Globus pallidus (tissue), 1 donor: Measurements from ENCODE around the gene LRRC32.

Source experiments
- DNase-seq: peaks from one replicate; pipeline ENCODE4 v3.0.0-alpha.2; 2015; ENCODE audit warnings: low spot score

The LRRC32 gene

DNA sequence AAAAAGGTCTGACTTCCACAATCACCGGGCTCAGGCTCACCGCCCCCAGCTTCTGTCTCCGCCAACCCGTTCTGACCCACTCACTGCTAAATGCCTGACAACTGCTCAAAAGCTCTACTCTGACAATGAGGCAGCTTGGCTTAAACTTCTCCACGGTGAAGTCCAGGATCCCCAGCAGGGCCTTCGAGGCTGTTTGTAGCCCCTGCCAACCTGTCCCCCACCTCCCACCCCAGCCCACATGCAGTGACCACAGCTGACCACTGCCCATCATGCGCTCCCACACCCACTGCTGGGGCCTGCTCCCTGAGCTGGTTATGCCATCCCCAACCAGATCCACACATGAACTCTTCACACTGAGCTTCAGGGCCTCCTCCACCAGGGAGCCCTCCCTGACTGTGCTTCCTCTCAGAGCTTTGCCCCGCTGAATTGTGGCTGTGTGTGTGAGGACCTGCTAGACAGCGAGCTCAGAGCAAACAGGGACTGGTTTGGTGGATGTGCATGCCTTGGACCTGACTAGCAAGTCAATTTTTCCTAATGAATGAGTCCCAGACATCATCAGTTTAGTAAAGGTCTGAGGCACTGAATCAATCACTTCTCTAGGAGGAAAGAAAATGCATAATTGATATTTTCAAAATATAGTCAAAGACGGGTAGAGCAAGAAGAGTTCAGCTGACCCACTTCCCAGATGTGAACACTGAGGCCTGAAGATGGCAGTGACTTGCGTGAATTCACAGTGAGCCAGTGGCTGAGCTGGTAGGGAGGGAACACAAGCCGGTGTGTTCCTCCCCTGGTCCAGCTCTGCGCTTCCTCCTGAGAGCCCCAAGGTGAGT is 7.7 kb downstream of the LRRC32 start:
- DNase-seq = no peak

GRCh38 chr11:76661834-76662434 is 8.6 kb downstream of the LRRC32 start:
- DNase-seq = no peak

- no peak for DNase-seq
Observed at GRCh38 chr11:76661306-76661751, 9.2 kb downstream of the LRRC32 start.

GRCh38 chr11:76660533-76661305 is 9.8 kb downstream of the LRRC32 start:
- no peak for DNase-seq

DNA sequence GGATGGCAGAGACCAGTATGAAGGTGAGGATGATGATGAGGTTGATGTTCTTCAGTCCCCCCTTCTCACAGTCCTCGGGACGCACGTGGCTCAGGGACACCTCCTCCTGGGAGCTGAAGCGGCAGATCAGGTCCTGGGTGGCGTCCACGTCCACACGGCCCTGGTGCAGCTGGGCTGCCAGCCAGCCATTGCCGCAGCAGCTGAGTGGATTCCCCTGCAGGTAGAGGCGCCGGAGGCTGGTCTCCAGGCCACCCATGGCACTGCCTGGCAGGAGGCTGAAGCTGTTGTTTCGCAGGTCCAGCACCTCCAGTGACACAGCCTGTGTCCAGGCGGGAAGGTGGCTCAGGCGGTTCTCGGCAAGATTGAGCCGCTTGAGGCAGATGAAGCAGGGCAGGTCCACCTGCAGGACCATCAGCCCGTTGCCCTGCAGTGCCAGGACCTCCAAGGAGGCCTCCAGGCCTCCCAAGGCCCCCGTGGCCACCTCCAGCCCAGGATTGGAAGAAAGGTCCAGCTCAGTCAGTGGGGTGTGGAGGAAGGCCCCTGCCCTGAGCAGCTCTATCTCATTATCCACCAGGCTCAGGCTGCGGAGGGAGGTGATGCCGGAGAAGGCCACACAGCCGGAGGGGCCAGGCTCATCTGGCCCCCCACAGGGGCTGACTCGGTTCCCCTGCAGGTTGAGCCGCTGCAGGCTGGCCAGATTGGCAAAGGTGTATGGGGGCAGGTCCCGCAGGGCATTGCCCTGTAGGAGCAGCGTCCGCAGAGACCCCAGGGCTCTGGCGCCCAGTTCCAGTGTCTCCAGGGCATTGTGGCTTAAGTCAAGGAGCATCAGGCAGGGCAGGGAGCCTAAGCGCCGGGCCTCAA is 10.6 kb downstream of the LRRC32 start:
- no peak for DNase-seq

GRCh38 chr11:76658651-76659650 is 11.6 kb downstream of the LRRC32 start:
- DNase-seq = no peak

DNA sequence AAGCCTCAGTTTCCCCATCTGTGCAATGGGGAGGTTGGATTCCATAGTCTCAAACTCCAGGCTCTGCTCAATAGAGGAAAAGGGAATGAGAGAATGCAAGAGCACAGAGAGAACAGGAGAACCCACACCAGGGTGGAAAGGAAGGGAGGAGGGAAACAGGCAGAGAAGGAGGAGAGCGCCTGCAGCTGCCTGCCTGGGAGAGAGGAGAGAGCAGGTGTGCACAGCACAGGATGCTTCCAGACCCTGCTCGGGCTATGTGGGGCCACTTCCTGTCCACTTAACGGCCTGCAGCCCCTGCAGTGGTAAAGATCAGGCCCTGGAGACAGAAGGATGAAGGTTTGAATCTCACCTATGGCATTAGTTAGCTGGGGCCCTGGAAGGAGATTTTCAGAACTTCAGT is 12.3 kb downstream of the LRRC32 start:
- no peak for DNase-seq

DNA sequence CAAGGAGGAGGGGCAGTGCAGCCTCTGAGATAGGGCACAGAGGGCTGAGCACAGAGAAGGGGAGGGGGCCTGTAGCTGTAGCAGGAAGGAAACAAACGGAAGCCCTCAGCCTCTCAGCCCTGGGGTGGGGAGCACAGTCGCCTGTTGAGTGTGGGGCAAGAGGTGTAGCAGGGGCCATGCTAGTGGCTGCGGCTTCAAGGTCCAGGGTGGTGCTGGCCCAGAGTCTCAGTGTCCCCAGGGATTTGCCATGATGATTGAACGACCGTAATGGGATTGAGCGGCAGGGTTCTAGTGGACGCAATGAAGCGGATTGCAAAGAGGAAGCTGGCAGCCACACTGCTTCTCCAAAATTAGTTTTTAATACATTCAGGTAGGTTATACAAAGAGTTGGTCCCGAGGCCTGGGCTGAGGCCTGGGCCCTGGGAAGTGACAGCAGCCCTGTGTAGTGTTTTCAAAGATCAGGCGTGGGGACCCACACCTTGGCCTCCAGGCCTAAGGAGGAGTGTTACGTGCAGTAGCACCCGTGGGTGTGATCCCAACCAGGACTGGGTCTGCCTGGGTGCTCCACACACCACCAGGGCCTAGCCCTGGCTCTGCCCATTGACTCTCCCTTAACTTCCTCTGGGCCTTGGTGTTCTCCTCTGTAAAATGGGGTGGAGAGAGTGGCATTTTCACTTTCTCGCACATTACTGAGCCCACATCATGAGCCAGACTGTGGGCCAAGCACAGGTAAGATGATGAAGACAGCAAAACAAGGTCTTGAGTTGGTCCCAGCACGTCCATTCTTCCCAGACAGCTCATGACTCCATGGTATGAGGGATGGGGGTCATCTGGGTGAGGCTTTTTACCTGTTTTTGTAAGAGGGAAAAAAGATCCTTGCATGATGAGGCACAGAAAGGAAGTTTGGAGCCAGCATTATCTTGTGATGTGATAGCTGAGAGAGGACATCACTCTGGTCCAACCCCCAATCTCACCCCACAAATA is 13.1 kb downstream of the LRRC32 start:
- no peak for DNase-seq

GRCh38 chr11:76656571-76657081 is 13.9 kb downstream of the LRRC32 start:
- no peak for DNase-seq

DNA sequence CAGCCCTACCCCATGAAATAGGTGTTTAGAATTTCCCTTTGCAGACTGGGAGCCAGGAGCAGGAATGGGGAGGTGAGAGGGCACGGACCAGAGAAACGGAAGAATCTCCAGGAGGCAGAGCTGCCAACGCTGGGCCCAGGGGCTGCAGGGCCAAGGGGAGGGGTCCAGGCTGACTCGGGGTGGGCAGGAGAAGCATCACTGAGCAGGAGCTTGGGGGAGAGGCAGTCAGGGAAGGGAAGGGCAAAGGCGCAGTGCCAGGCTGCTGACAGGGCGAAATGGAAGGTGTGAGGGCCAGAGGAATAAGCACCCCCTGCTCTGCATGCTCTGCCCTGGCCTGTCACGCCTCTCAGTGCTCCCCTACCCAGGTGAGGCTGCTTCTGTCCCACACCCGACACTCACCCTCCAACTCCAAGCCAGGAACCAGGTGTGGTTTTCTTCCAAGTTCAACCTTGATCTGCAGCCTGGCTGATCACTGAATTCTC is 14.5 kb downstream of the LRRC32 start:
- no peak for DNase-seq

DNA sequence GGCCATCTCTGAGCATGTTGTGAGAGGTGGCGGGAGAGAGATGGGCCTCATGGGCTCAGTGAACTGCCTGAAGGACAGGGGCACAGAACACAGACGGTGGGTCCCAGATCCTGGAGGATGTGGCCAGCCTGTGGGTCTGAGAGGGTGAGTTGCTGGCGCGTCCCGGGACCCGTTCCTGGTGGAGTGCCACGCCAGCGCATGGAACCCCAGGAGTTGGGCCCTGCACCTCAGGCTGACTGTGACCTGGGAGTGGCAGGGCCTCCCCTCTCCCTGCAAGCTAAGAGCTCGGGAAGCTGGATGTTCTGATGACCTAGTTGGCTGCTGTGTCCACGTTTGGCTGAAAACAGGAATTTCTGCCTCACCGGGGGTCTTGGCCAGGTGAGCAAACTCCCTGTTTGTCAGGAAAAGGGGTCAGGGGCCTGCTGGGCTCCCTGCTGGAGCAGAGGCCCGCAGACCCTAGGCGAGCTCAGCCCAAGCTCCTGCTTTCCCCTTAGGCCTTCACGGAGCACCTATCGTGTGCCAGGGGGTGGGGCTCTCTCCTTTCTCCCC is 15.0 kb downstream of the LRRC32 start:
- no peak for DNase-seq

DNA sequence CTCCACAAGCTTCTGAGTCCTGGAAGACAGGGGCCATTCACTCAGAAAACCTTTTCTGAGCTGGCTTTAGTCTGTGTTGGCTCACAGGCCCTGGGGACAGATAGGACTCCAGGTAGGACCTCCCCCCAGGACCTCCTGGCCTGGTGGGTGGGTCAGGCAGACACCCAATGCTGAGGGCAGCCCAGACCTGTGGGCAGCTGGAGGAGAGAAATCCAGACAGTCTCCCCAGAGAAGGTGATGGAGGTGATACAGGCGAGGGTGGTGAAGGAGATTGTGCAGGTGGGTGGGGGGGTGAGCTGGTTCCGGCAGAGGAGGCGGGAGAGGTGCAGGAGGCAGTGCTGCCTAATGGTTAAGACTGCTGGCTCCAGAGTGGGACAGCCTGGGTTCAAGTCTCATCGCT is 15.6 kb downstream of the LRRC32 start:
- no peak for DNase-seq

DNA sequence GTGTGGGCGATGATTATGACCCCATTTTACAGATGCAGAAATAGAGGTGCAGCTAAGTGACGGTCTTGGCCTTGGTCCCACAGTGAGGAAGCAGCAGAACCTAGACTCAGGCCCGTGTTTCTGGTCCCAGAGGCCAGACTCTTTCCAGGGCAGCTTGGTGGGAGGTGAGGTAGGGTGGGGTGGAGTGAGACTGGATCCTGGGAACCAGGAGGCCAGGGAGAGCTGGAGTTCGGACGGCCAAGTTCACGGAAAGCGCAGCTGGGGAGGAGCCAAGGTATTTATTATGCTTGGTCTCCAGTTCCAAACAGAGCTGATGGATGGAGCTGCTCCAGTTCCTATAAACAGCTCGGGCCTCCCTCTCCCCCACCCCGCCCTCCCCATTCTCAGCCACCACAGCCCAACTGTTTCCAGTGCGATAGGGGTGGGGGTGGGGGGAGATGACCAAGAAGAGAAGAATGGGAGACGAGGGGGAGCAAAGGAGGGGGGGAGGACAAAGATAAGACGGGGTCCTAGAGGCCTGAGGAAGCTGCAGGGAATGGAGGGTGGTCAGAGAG is 16.2 kb downstream of the LRRC32 start:
- DNase-seq = no peak

DNA sequence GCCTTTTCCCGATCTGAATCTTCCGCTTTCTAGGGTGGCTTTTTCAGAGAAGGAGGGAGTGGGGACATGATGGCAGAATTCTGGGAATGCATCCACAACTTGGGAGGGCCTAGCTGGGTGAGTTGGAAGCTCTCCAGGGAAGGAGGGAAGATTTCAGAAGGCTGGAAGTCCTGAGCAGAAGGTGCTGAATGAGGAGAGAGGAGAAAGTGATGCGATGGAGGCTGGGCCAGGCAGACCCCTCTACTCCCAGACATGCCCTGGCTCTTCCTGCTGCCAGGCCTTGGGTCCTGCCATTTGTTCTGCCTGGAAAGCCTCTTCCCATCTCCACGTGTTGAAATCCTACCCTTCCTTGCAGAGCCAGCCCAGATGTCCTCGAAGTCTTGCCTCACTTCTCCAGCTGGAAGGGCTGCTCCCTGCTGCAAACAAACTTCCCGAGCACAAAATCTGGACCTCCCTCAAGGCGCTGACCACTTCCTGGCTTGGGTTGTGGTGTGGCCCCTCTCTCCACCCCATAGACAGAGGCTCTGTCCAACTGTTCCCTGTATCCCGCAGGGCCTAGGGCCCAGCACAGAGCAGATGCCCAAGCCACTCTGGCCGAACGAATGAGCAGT is 16.8 kb downstream of the LRRC32 start:
- no peak for DNase-seq

- DNase-seq = no peak
Observed at GRCh38 chr11:76653012-76653673, 17.4 kb downstream of the LRRC32 start.

- DNase-seq = no peak
Observed at GRCh38 chr11:76649851-76650372, 20.6 kb downstream of the LRRC32 start.

DNA sequence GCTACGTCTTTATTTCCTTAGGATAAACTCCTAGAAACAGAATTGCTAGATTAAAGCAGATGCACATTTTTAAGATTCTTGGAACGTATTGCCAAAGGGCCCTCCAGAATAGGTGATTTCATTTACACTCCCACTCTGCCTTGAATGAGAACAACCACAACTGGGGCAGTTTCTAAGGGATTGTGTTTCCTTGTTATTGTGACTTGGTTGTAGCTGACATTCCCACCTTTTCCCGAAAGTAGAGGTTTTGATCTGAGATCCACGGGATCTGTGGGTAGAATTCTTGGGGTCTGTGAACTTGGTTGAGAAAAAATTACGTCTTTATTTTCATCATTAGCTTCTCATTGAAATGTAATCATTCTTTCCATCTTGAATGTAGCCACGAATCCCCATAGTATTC is 21.5 kb downstream of the LRRC32 start:
- no peak for DNase-seq
